Cortex of kidney (tissue), 1 donor: ENCODE data around the gene RNF138.
"Not testable (repeated sequence)": the region's sequence is repeated elsewhere in the genome, so short reads cannot be mapped to it uniquely, and the experiment has no call there.

Experiments
- DNase-seq: peaks from one replicate; lab custom pipeline; 2025; lab: John Stamatoyannopoulos, UW

The RNF138 gene

GRCh38 chr18:32091724-32092421 is at the start of gene RNF138:
Gene RNF138 (plus strand): TSS chr18:32091874. CDS start chr18:32092777, 903 bp downstream.
- DNase-seq: no peak

- no peak for DNase-seq
Observed at GRCh38 chr18:32042337-32042736, 49.3 kb upstream of the RNF138 start.

GRCh38 chr18:32048507-32049091 is 43.1 kb upstream of the RNF138 start:
- DNase-seq: no peak

- DNase-seq: no peak
Observed at GRCh38 chr18:32049393-32050171, 42.1 kb upstream of the RNF138 start.

- no peak for DNase-seq
Observed at GRCh38 chr18:32056613-32057358, 34.9 kb upstream of the RNF138 start.

GRCh38 chr18:32057624-32058165 is 34.0 kb upstream of the RNF138 start:
- DNase-seq: no peak

GRCh38 chr18:32060026-32060425 is 31.6 kb upstream of the RNF138 start:
- DNase-seq: no peak

GRCh38 chr18:32067375-32068167 is 24.1 kb upstream of the RNF138 start:
- no peak for DNase-seq

- no peak for DNase-seq
Observed at GRCh38 chr18:32072321-32072720, 19.4 kb upstream of the RNF138 start.

- no peak for DNase-seq
Observed at GRCh38 chr18:32074206-32074605, 17.5 kb upstream of the RNF138 start.

- no peak for DNase-seq
Observed at GRCh38 chr18:32078845-32079244, 12.8 kb upstream of the RNF138 start.

GRCh38 chr18:32081881-32082280 is 9.8 kb upstream of the RNF138 start:
- DNase-seq: no peak

- DNase-seq: no peak
Observed at GRCh38 chr18:32083781-32084180, 7.9 kb upstream of the RNF138 start.

GRCh38 chr18:32086881-32087280 is 4.8 kb upstream of the RNF138 start:
- no peak for DNase-seq

- DNase-seq: not testable (repeated sequence)
Observed at GRCh38 chr18:32090831-32091230, 843 bp upstream of the RNF138 start.

GRCh38 chr18:32091325-32091723 is 350 bp upstream of the RNF138 start:
- no peak for DNase-seq

- DNase-seq: peak; percentile 85
Observed at GRCh38 chr18:32092422-32093101, 888 bp downstream of the RNF138 start.

- no peak for DNase-seq
Observed at GRCh38 chr18:32093102-32093511, 1.4 kb downstream of the RNF138 start.

- no peak for DNase-seq
Observed at GRCh38 chr18:32093523-32093922, 1.8 kb downstream of the RNF138 start.

- no peak for DNase-seq
Observed at GRCh38 chr18:32095192-32095899, 3.7 kb downstream of the RNF138 start.
